Naive thymus-derived CD8-positive, alpha-beta T cell (primary cell): ENCODE measurements around the gene SLC26A6. TPM values are rescaled to one million over a fixed set of nuclear protein-coding genes. Genes with fewer than 3 reads are reported as not detected.

Experiments used
- ATAC-seq, 2 donors: fragments of 150-1000 bp; cut with Tn5 transposase in 1 of 2; sonication (Bioruptor Pico), chemical (Tn5 transposase) in 1 of 2; 1 replicate in 1 of 2; 2 replicates in 1 of 2; pipeline ENCODE4 v1.10.0; 2021; ENCODE audit warnings: mild to moderate bottlenecking in 2 of 2, moderate library complexity in 2 of 2
- POLR2A ChIA-PET: fragments of 350-600 bp; sonication (Branson Sonifier 250); formaldehyde crosslinking; loops from one replicate; lab custom pipeline; 2021; ENCODE audit warnings: antibody characterized with exemption; lab: Charles Lee
- DNase-seq, 10 donors: peaks; one replicate each; pipeline versions ENCODE4 v3.0.0 to v3.0.0-alpha.2; 2020 to 2022
- H3K27ac Mint-ChIP-seq, 10 donors: one replicate each; pipeline ENCODE4 v1.8.0; 2020 to 2022; ENCODE audit warnings: mild to moderate bottlenecking in 10 of 10, mixed read lengths in 10 of 10, moderate library complexity in 4 of 10, inconsistent platforms in 1 of 10
- H3K27me3 Mint-ChIP-seq, 5 donors: one replicate each; pipeline ENCODE4 v1.8.0; 2021 to 2022; ENCODE audit warnings: mixed read lengths in 5 of 5
- H3K36me3 Mint-ChIP-seq, 3 donors: one replicate each; pipeline ENCODE4 v1.8.0; 2020 to 2022; ENCODE audit warnings: mixed read lengths in 3 of 3, mild to moderate bottlenecking in 2 of 3, inconsistent platforms in 1 of 3
- H3K4me1 Mint-ChIP-seq, 4 donors: one replicate each; pipeline ENCODE4 v1.8.0; 2021 to 2022; ENCODE audit warnings: mixed read lengths in 4 of 4
- H3K4me3 Mint-ChIP-seq, 10 donors: one replicate each; pipeline ENCODE4 v1.8.0; 2020 to 2022; ENCODE audit warnings: mild to moderate bottlenecking in 10 of 10, mixed read lengths in 10 of 10, moderate library complexity in 6 of 10, inconsistent platforms in 1 of 10
- H3K9me3 Mint-ChIP-seq, 9 donors: one replicate each; pipeline ENCODE4 v1.8.0; 2020 to 2022; ENCODE audit warnings: mixed read lengths in 9 of 9, mild to moderate bottlenecking in 3 of 9, inconsistent platforms in 1 of 9, moderate library complexity in 1 of 9
- polyA plus RNA-seq, 3 donors: library from polyadenylated mRNA; unstranded; fragments of 300-500 nt; fragmentation: Illumina TruSeq; gene quantifications; one replicate each; pipeline ENCODE4 v1.2.3, GENCODE V29; 2021
- total RNA-seq, 8 experiments: library from RNA in 2 of 8; stranded (reverse) in 2 of 8; gene quantifications; one replicate each; pipeline ENCODE4 v1.2.3 and lab custom pipeline; 2021 to 2026

Gene SLC26A6
- total and polyA plus RNA-seq, 5 experiments from 2014 or later: 3.0 to 30.6 (median 3.7) TPM

GRCh38 chr3:48656061-48656840, 21.0 kb upstream of the SLC26A6 start:
- ATAC-seq: peak; percentile 82 to 87
- H3K36me3 Mint-ChIP-seq: peaks cover 0 to 11% (median 0%) of the 10 kb centered on the region in 3 donors
- peaks cover 1 to 28% (median 13%) of the 10 kb centered on the region in 4 donors for H3K4me1 Mint-ChIP-seq
- H3K4me3 Mint-ChIP-seq: peak overlapping the region; percentile 71 to 89 (median 80)
- H3K9me3 Mint-ChIP-seq: no peaks in the 10 kb centered on the region
- DNase-seq: peak; percentile 77 to 93 (median 87)
- H3K27me3 Mint-ChIP-seq: peaks cover 0 to 16% (median 3%) of the 10 kb centered on the region in 5 donors
- H3K27ac Mint-ChIP-seq: peak overlapping the region; percentile 8 to 93 (median 90)
- POLR2A ChIA-PET: interaction anchor here (1.0 to 1.5 kb wide), 6 partner anchors 21 to 438 kb away, joined by 3 to 10 read pairs (median 4); partner anchors contain the start of genes QRICH1, SLC26A6, TMEM89 and UQCRC1

- Mint-ChIP-seq H3K27me3 (peaks cover 0 to 12% (median 3%) of the 10 kb centered on the region in 5 donors), H3K27ac (peak overlapping the region; percentile 35 to 93 (median 90)), H3K4me1 (peaks cover 1 to 28% (median 13%) of the 10 kb centered on the region in 4 donors), H3K36me3 (peaks cover 0 to 11% (median 0%) of the 10 kb centered on the region in 3 donors), H3K4me3 (peak overlapping the region; percentile 71 to 89 (median 76)), H3K9me3 (no peaks in the 10 kb centered on the region)
- POLR2A ChIA-PET: interaction anchor here (1.2 to 1.4 kb wide), 2 partner anchors 21 to 34 kb away, joined by 3 to 4 read pairs; partner anchors contain the start of genes SLC26A6 and TMEM89
- peak; percentile 35 to 45 for ATAC-seq
- peak in 9 of 10 donors; percentile 23 to 77 (median 44) for DNase-seq
Observed at GRCh38 chr3:48655606-48656005, 20.3 kb upstream of the SLC26A6 start.

- Mint-ChIP-seq H3K9me3 (no peaks in the 10 kb centered on the region), H3K27me3 (peaks cover 0 to 7% (median 3%) of the 10 kb centered on the region in 5 donors), H3K27ac (peak overlapping the region; percentile 35 to 92 (median 84)), H3K36me3 (peaks cover 0 to 11% (median 0%) of the 10 kb centered on the region in 3 donors), H3K4me3 (peak overlapping the region; percentile 71 to 89 (median 76)), H3K4me1 (peaks cover 1 to 28% (median 12%) of the 10 kb centered on the region in 4 donors)
- ATAC-seq: no peak
- no peak for DNase-seq
- POLR2A ChIA-PET: interaction anchor here (1.2 kb wide), 1 partner anchor 20 kb away, joined by 4 read pairs; the partner anchor contains the start of gene SLC26A6
Observed at GRCh38 chr3:48655063-48655462, 19.8 kb upstream of the SLC26A6 start.

- Mint-ChIP-seq H3K4me3 (peak overlapping the region in 4 of 10 donors; percentile 30 to 53 (median 44)), H3K27ac (peak overlapping the region in 3 of 10 donors; percentile 34 to 83 (median 82)), H3K27me3 (no peaks in the 10 kb centered on the region), H3K9me3 (no peaks in the 10 kb centered on the region), H3K36me3 (peaks cover 0 to 13% (median 0%) of the 10 kb centered on the region in 3 donors), H3K4me1 (peaks cover 1 to 28% (median 12%) of the 10 kb centered on the region in 4 donors)
- DNase-seq (no peak), ATAC-seq (no peak)
- POLR2A ChIA-PET: no interaction called here
Observed at GRCh38 chr3:48652923-48653715, 17.9 kb upstream of the SLC26A6 start.

GRCh38 chr3:48651771-48652170, 16.5 kb upstream of the SLC26A6 start:
- POLR2A ChIA-PET: no interaction called here
- no peaks in the 10 kb centered on the region for H3K9me3 Mint-ChIP-seq
- ATAC-seq: no peak
- H3K27me3 Mint-ChIP-seq: no peaks in the 10 kb centered on the region
- H3K4me3 Mint-ChIP-seq: no peak overlapping the region
- DNase-seq: no peak
- peaks cover 0 to 13% (median 0%) of the 10 kb centered on the region in 3 donors for H3K36me3 Mint-ChIP-seq
- peaks cover 1 to 17% (median 7%) of the 10 kb centered on the region in 4 donors for H3K4me1 Mint-ChIP-seq
- H3K27ac Mint-ChIP-seq: no peak overlapping the region

DNA sequence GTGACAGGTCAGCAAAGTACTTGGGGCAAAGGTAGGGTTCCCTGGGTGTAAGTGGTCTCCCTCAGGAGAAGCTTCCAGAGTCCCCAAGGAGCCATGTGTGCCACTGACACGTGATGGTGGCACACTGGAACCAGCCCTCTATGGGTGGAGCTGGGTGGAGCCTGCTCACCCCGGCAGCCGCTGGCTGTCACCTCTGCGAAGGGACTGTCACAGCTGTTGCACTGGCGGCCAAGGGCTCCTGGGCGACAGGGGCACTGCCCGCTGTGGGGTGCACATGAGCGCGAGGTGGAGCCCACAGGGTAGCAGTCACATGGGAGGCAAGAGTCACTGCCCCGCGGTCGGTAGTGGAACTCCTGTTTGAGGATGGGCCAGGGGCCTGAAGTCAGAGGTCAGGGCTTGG, 15.5 kb upstream of the SLC26A6 start:
- ATAC-seq: no peak
- Mint-ChIP-seq H3K9me3 (no peaks in the 10 kb centered on the region), H3K27ac (no peak overlapping the region), H3K4me1 (peaks cover 1 to 15% (median 6%) of the 10 kb centered on the region in 4 donors), H3K4me3 (no peak overlapping the region), H3K36me3 (peaks cover 0 to 13% (median 0%) of the 10 kb centered on the region in 3 donors), H3K27me3 (no peaks in the 10 kb centered on the region)
- POLR2A ChIA-PET: no interaction called here
- no peak for DNase-seq

- no peak overlapping the region for H3K4me3 Mint-ChIP-seq
- POLR2A ChIA-PET: no interaction called here
Observed at GRCh38 chr3:48648188-48648850, 13.1 kb upstream of the SLC26A6 start.

GRCh38 chr3:48647714-48648113, 12.5 kb upstream of the SLC26A6 start:
- DNase-seq (no peak), ATAC-seq (no peak)
- Mint-ChIP-seq H3K4me3 (peak overlapping the region in 1 of 10 donors; percentile 38), H3K27me3 (no peaks in the 10 kb centered on the region), H3K4me1 (peaks cover 0 to 2% (median 0%) of the 10 kb centered on the region in 4 donors), H3K27ac (peak overlapping the region in 1 of 10 donors; percentile 77), H3K9me3 (no peaks in the 10 kb centered on the region), H3K36me3 (peaks cover 0 to 5% (median 0%) of the 10 kb centered on the region in 3 donors)
- POLR2A ChIA-PET: no interaction called here

More at GRCh38 chr3:48648188-48648850, 13.1 kb upstream of the SLC26A6 start:
- peak overlapping the region in 1 of 10 donors; percentile 77 for H3K27ac Mint-ChIP-seq
- no peaks in the 10 kb centered on the region for H3K9me3 Mint-ChIP-seq
- no peak for DNase-seq
- no peak for ATAC-seq
- H3K27me3 Mint-ChIP-seq: no peaks in the 10 kb centered on the region
- H3K36me3 Mint-ChIP-seq: peaks cover 0 to 4% (median 0%) of the 10 kb centered on the region in 3 donors
- H3K4me1 Mint-ChIP-seq: peaks cover 0 to 2% (median 0%) of the 10 kb centered on the region in 4 donors

- Mint-ChIP-seq H3K36me3 (peaks cover 0 to 12% (median 0%) of the 10 kb centered on the region in 3 donors), H3K9me3 (no peaks in the 10 kb centered on the region), H3K4me3 (no peak overlapping the region), H3K27me3 (no peaks in the 10 kb centered on the region), H3K27ac (no peak overlapping the region), H3K4me1 (peaks cover 0 to 2% (median 0%) of the 10 kb centered on the region in 4 donors)
- no peak for DNase-seq
- ATAC-seq: no peak
- POLR2A ChIA-PET: no interaction called here
Observed at GRCh38 chr3:48644898-48645760, 9.9 kb upstream of the SLC26A6 start.

DNA sequence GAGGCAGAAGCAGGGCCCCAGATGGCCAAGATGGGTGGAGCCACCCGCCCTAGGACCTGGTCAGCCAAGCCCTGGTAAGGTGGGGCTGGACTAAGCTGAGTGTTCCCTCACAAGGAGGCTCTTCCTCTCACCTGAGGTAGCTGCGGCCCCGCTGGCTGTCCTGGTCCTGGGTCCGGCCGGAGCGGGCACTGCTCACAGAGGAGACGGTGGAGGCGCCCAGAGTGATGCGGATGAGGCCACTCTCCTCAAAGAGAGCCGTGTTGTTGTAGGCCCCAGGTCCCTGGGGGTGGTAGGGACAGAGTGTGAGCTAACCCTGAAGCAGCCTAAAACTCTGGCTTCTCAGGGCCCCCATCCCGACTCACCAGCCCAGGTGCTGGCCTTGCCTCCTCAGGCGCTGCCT, 7.3 kb upstream of the SLC26A6 start:
- H3K4me1 Mint-ChIP-seq: peaks cover 0 to 2% (median 0%) of the 10 kb centered on the region in 4 donors
- ATAC-seq (no peak), DNase-seq (no peak)
- no peak overlapping the region for H3K4me3 Mint-ChIP-seq
- peaks cover 0 to 10% (median 0%) of the 10 kb centered on the region in 3 donors for H3K36me3 Mint-ChIP-seq
- POLR2A ChIA-PET: interaction anchor here (0.6 kb wide), 1 partner anchor 592 kb away, joined by 4 read pairs; no protein-coding TSS in a partner anchor
- H3K27me3 Mint-ChIP-seq: no peaks in the 10 kb centered on the region
- H3K27ac Mint-ChIP-seq: no peak overlapping the region
- no peaks in the 10 kb centered on the region for H3K9me3 Mint-ChIP-seq

- peaks cover 0 to 4% (median 3%) of the 10 kb centered on the region in 4 donors for H3K4me1 Mint-ChIP-seq
- POLR2A ChIA-PET: no interaction called here
- no peak overlapping the region for H3K27ac Mint-ChIP-seq
- H3K9me3 Mint-ChIP-seq: no peaks in the 10 kb centered on the region
- peaks cover 0 to 10% (median 0%) of the 10 kb centered on the region in 3 donors for H3K36me3 Mint-ChIP-seq
- DNase-seq (no peak), ATAC-seq (no peak)
- H3K4me3 Mint-ChIP-seq: no peak overlapping the region
- H3K27me3 Mint-ChIP-seq: no peaks in the 10 kb centered on the region
Observed at GRCh38 chr3:48641396-48641795, 6.1 kb upstream of the SLC26A6 start.
